HCT116 (cell line): Measurements from ENCODE around the gene CTXN1. TPM values are rescaled to one million over a fixed set of nuclear protein-coding genes. Genes with fewer than 3 reads are reported as not detected.
A peak's percentile ranks its signal among the peaks of the same experiment; 100 is the strongest.
"Not testable (repeated sequence)": the region's sequence is repeated elsewhere in the genome, so short reads cannot be mapped to it uniquely, and the experiment has no call there.

Source experiments
- ATAC-seq: fragments of 200-7000 bp; cut with Tn5 transposase; 2 replicates; pipeline ENCODE4 v1.9.1; 2020; ENCODE audit warnings: mild to moderate bottlenecking, moderate library complexity
- BruUV-seq: library from RNA; stranded (reverse); fragments of 400-500 nt; replicated peaks from 2 replicates; lab custom pipeline; 2021; lab: Mats Ljungman, UMichigan
- CTCF ChIA-PET: fragments of 300-600 bp; sonication (Branson Sonifier 250); formaldehyde crosslinking; loops from one replicate; lab custom pipeline; 2021; ENCODE audit warnings: antibody characterized with exemption; lab: Charles Lee
- POLR2A ChIA-PET: fragments of 300-600, 350-600 bp; sonication (Branson Sonifier 250); formaldehyde crosslinking; loops from one replicate; lab custom pipeline; 2021; ENCODE audit warnings: antibody characterized with exemption; lab: Charles Lee
- RAD21 ChIA-PET, 2 experiments: fragments of 300-600 bp; sonication (Branson Sonifier 250); formaldehyde crosslinking; loops; one replicate each; lab custom pipeline; 2023; ENCODE audit warnings: low total read pairs in 2 of 2; ENCODE audit not compliant: uncharacterized antibody in 2 of 2, unreplicated experiment in 2 of 2, low non-redundant PET in 1 of 2; lab: Charles Lee
- DNase-seq: peaks from one replicate; pipeline ENCODE4 v3.0.0-alpha.2; 2010; ENCODE audit warnings: low read depth, low spot score
- H2AFZ ChIP-seq: fragments of 200-600 bp; shearing (Covaris generic), sonication (generic); 2 replicates; pipeline ENCODE4 v1.6.1; 2017; ENCODE audit warnings: low read depth, mixed run types, mixed read lengths, antibody characterized with exemption, low read length; ENCODE audit not compliant: poor library complexity, severe bottlenecking
- H3K27ac ChIP-seq: 2 replicates; pipeline ENCODE4 v1.5.1; 2012; ENCODE audit warnings: low read depth, low read length
- H3K27me3 ChIP-seq: fragments of 200-600 bp; sonication (generic); 2 replicates; pipeline ENCODE4 v1.6.1; 2016; ENCODE audit warnings: mixed run types, low read length, mixed read lengths; ENCODE audit not compliant: insufficient read depth
- H3K36me3 ChIP-seq, 2 experiments: fragments of 200-500 bp in 1 of 2; fragments of 200-600 bp in 1 of 2; sonication (Bioruptor generic) in 1 of 2; sonication (generic) in 1 of 2; 2 replicates each; pipeline versions ENCODE4 v1.5.1 to v1.6.1; 2014 to 2016; ENCODE audit warnings: low read length in 2 of 2, inconsistent platforms in 1 of 2, mixed read lengths in 1 of 2, mixed run types in 1 of 2; ENCODE audit not compliant: insufficient read depth in 2 of 2, control insufficient read depth in 1 of 2
- H3K4me1 ChIP-seq, 2 experiments: fragments of 200-600 bp in 1 of 2; sonication (generic) in 1 of 2; 2 replicates each; pipeline versions ENCODE4 v1.5.1 to v1.6.1; 2012 to 2017; ENCODE audit warnings: low read length in 2 of 2, inconsistent platforms in 1 of 2, mild to moderate bottlenecking in 1 of 2, mixed read lengths in 1 of 2, mixed run types in 1 of 2, moderate library complexity in 1 of 2; ENCODE audit not compliant: insufficient read depth in 2 of 2, control insufficient read depth in 1 of 2
- H3K4me2 ChIP-seq: fragments of 200-600 bp; sonication (generic); 2 replicates; pipeline ENCODE4 v1.6.1; 2017; ENCODE audit warnings: mixed run types, low read length, mixed read lengths
- H3K4me3 ChIP-seq, 2 experiments: fragments of 200-600 bp in 1 of 2; sonication (generic) in 1 of 2; replicated peaks in 1 of 2; 2 replicates each; pipeline ENCODE4 v1.5.1; 2011 to 2016; ENCODE audit warnings: low read length in 2 of 2, control low read depth in 1 of 2, low read depth in 1 of 2, mild to moderate bottlenecking in 1 of 2, mixed read lengths in 1 of 2, mixed run types in 1 of 2
- H3K79me2 ChIP-seq: fragments of 200-600 bp; sonication (generic); 2 replicates; pipeline ENCODE4 v1.6.1; 2017; ENCODE audit warnings: mild to moderate bottlenecking, mixed run types, low read length, moderate library complexity, mixed read lengths; ENCODE audit not compliant: insufficient read depth
- H3K9ac ChIP-seq: fragments of 200-600 bp; sonication (generic); 2 replicates; pipeline ENCODE4 v1.6.1; 2016; ENCODE audit warnings: low read length, mixed read lengths
- H3K9me2 ChIP-seq: fragments of 200-600 bp; sonication (generic), shearing (Covaris generic); 2 replicates; pipeline ENCODE4 v1.6.1; 2017; ENCODE audit warnings: mixed run types, mild to moderate bottlenecking, moderate library complexity; ENCODE audit not compliant: insufficient read depth
- H3K9me3 ChIP-seq, 2 experiments: fragments of 200-500 bp in 1 of 2; fragments of 200-600 bp in 1 of 2; sonication (Bioruptor generic) in 1 of 2; sonication (generic) in 1 of 2; 2 replicates each; pipeline ENCODE4 v1.6.1; 2014 to 2017; ENCODE audit warnings: low read length in 2 of 2, mixed read lengths in 2 of 2, inconsistent platforms in 1 of 2, low read depth in 1 of 2, mild to moderate bottlenecking in 1 of 2, mixed run types in 1 of 2, moderate library complexity in 1 of 2; ENCODE audit not compliant: control insufficient read depth in 1 of 2, insufficient read depth in 1 of 2
- H4K20me1 ChIP-seq: fragments of 200-600 bp; sonication (generic), shearing (Covaris generic); 2 replicates; pipeline ENCODE4 v1.6.1; 2017; ENCODE audit warnings: mixed run types, mild to moderate bottlenecking, moderate library complexity; ENCODE audit not compliant: insufficient read depth
- ATF3 ChIP-seq: IDR thresholded peaks from 2 replicates; pipeline ENCODE4 v1.6.1; 2012
- CBX3 ChIP-seq: IDR thresholded peaks from 2 replicates; pipeline ENCODE4 v1.6.1; 2012; ENCODE audit warnings: low read depth
- CTCF ChIP-seq, 3 experiments: fragments of 200-600 bp in 1 of 3; sonication (generic) in 1 of 3; IDR thresholded peaks in 2 of 3; conservative IDR thresholded peaks in 1 of 3; 2 replicates each; pipeline ENCODE4 v1.5.1; 2012 to 2017; ENCODE audit warnings: low read depth in 2 of 3, low read length in 2 of 3, antibody characterized with exemption in 1 of 3, borderline replicate concordance in 1 of 3, control low read depth in 1 of 3, mild to moderate bottlenecking in 1 of 3, mixed read lengths in 1 of 3, mixed run types in 1 of 3, moderate library complexity in 1 of 3; ENCODE audit not compliant: insufficient read depth in 1 of 3
- EZH2 ChIP-seq: fragments of 200-600 bp; sonication (generic); IDR thresholded peaks from 2 replicates; pipeline ENCODE4 v1.6.1; 2017; ENCODE audit warnings: antibody characterized with exemption, mixed run types
- FOSL1 ChIP-seq: IDR thresholded peaks from 2 replicates; pipeline ENCODE4 v1.6.1; 2012; ENCODE audit warnings: low read depth
- POLR2A ChIP-seq: IDR thresholded peaks from 2 replicates; pipeline ENCODE4 v1.7.0; 2011; ENCODE audit warnings: borderline replicate concordance; ENCODE audit not compliant: insufficient read depth, insufficient read length; ENCODE audit errors: extremely low read depth
- RAD21 ChIP-seq: IDR thresholded peaks from 2 replicates; pipeline ENCODE4 v1.6.1; 2012; ENCODE audit warnings: low read depth, mild to moderate bottlenecking
- SIN3A ChIP-seq: IDR thresholded peaks from 2 replicates; pipeline ENCODE4 v1.6.1; 2012; ENCODE audit warnings: low read depth
- SRF ChIP-seq: IDR thresholded peaks from 2 replicates; pipeline ENCODE4 v1.6.1; 2012; ENCODE audit warnings: low read depth
- ZFX ChIP-seq: fragments of 450-650 bp; IDR thresholded peaks from 2 replicates; pipeline ENCODE4 v1.6.1; 2017
- intact Hi-C: fragments of 100-400 bp; cut with micrococcal nuclease; formaldehyde crosslinking; loops from 2 replicates; pipeline ENCODE4 v1.10.0; 2022
- total RNA-seq: library from RNA; stranded (reverse); gene quantifications from one replicate; pipeline ENCODE4 v1.2.1, GENCODE V29; 2021; ENCODE audit not compliant: unreplicated experiment
- TF ChIP-seq, protein P1 (sequence below): IDR thresholded peaks from 2 replicates; pipeline ENCODE4 v1.6.1; 2012; ENCODE audit warnings: low read depth

Gene CTXN1
- total RNA-seq, 1 experiment from 2014 or later = 56.0 TPM

DNA sequence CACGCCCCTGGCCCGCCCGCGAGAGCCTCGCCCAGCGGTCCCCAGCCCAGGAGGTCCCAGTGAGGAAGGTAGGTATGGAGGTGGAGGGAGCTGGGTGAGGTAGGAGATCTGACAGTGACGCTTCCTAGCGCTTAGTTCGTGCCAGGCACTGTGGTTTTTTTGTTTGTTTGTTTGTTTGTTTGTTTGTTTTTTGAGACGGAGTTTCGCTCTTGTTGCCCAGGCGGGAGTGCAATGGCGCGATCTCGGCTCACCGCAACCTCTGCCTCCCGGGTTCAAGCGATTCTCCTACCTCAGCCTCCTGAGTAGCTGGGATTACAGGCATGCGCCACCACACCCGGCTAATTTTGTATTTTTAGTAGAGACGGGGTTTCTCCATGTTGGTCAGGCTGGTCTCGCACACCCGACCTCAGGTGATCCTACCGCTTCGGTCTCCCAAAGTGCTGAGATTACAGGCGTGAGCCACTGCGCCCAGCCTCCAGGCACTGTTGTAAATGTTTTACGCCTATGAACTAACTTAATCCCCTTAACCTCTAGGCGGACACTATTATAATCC, 7.8 kb downstream of the CTXN1 start:
- Histone ChIP-seq H3K4me3 (peak overlapping the region; percentile 66 to 74), H3K27ac (peak overlapping the region; percentile 89), H3K36me3 (peaks cover 0 to 11% of the 10 kb centered on the region in 2 experiments; a peak in 3 of 4 replicates), H3K4me2 (peak overlapping the region; percentile 91), H3K9ac (peak overlapping the region; percentile 89), H3K4me1 (peaks cover 21 to 57% of the 10 kb centered on the region in 2 experiments; a peak in 3 of 4 replicates)
- H3K9me2 ChIP-seq, H3K27me3 ChIP-seq, H3K79me2 ChIP-seq, DNase-seq, ATAC-seq, H4K20me1 ChIP-seq, RAD21 ChIA-PET, intact Hi-C loops, H3K9me3 ChIP-seq, H2AFZ ChIP-seq: not testable (repeated sequence)
- TSS peak; percentile 34 for BruUV-seq
- ChIA-PET POLR2A (interaction anchor here (1.3 to 1.7 kb wide), 2 partner anchors 15 to 26 kb away, joined by 5 to 6 read pairs; partner anchors contain the start of genes MAP2K7 and TIMM44), CTCF (interaction anchor here (0.8 to 5.2 kb wide), 5 partner anchors 11 to 49 kb away, joined by 3 to 30 read pairs (median 4); partner anchors contain the start of genes MAP2K7 and TIMM44)

DNA sequence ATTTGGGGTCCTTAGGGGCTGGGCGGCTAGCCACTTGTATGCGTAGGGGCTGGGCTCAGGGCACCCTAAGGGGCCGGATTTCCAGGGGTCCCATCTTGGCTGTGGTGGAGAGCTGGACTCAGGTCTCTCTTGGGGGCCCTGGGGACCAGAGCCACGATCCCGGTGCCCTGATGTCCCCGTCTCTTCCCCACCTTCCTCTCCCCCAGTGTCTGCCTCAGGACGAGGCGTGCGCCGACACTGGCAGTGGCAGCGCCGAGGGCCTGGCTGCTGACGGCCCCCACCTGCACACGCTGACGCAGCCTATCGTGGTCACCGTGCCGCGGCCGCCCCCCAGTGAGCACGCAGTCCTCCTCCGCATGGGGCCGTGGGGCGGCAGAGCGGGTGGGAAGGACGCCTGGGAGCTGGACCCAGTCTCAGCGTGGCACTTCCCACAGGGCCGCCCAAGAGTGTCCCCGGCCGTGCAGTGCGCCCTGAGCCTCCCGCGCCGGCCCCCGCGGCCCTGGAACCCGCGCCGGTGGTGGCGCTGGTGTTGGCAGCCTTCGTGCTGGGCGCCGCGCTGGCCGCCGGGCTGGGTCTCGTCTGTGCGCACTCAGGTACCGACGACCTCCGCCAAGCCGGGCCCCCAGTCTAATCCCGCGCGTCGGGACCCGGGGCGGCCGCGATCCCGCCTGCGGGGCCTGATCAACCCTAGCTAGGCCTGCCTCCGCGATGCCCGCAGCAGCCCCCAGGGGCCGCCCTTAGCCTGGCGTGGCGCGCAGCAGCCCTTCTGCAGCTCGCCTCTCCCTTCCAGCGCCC, 8.5 kb downstream of the CTXN1 start:
- intact Hi-C loops = no loop called here
- H3K4me3 ChIP-seq = peak overlapping the region; percentile 66 to 74
- H3K27me3 ChIP-seq = no peaks in the 10 kb centered on the region
- peak overlapping the region; percentile 89 for H3K27ac ChIP-seq
- no peaks in the 10 kb centered on the region for H3K9me3 ChIP-seq
- H3K79me2 ChIP-seq = peaks cover 10% of the 10 kb centered on the region; the same call in 1 of the 2 replicates
- BruUV-seq = no TSS peak
- POLR2A ChIA-PET = interaction anchor here (1.3 to 1.7 kb wide), 2 partner anchors 14 to 26 kb away, joined by 5 to 6 read pairs; partner anchors contain the start of genes MAP2K7 and TIMM44
- CTCF ChIA-PET = interaction anchor here (0.8 to 5.2 kb wide), 6 partner anchors 12 to 85 kb away, joined by 3 to 30 read pairs (median 4); partner anchors contain the start of genes MAP2K7 and TIMM44
- H3K36me3 ChIP-seq = peaks cover 0 to 7% of the 10 kb centered on the region in 2 experiments; a peak in 3 of 4 replicates
- no peaks in the 10 kb centered on the region for H3K9me2 ChIP-seq
- RAD21 ChIA-PET = no interaction called here
- no peaks in the 10 kb centered on the region for H4K20me1 ChIP-seq
- ATAC-seq (peak; percentile 51), DNase-seq (no peak)
- peaks cover 21 to 57% of the 10 kb centered on the region in 2 experiments; a peak in 3 of 4 replicates for H3K4me1 ChIP-seq
- H3K4me2 ChIP-seq = peak overlapping the region; percentile 91
- peak overlapping the region; percentile 14 for H2AFZ ChIP-seq
- peak overlapping the region; percentile 89 for H3K9ac ChIP-seq
- TF ChIP-seq CTCF (IDR thresholded peaks at IDR 0.05 in 2 of 3, conservative IDR thresholded peaks at IDR 0.05 in 1 of 3; ENCODE audit: borderline replicate concordance in 1 of 3, insufficient read depth in 1 of 3, low read depth in 2 of 3, low read length in 2 of 3) = peak in 2 of 3 experiments; percentile 69 to 79; a peak in 4 of 6 replicates
- TF ChIP-seq SRF = no peak
- TF ChIP-seq RAD21 = peak; percentile 68
- no peak for TF ChIP-seq EZH2
- peak; percentile 57 for TF ChIP-seq POLR2A
- peak; percentile 94 for TF ChIP-seq ZFX
- no peak for TF ChIP-seq FOSL1
- TF ChIP-seq SIN3A = peak; percentile 72; the same call in 1 of the 2 replicates
- TF ChIP-seq CBX3 = 0 out of 2 replicates have a peak, but pooled peaks have one; percentile 10
- TF ChIP-seq, protein P1, sequence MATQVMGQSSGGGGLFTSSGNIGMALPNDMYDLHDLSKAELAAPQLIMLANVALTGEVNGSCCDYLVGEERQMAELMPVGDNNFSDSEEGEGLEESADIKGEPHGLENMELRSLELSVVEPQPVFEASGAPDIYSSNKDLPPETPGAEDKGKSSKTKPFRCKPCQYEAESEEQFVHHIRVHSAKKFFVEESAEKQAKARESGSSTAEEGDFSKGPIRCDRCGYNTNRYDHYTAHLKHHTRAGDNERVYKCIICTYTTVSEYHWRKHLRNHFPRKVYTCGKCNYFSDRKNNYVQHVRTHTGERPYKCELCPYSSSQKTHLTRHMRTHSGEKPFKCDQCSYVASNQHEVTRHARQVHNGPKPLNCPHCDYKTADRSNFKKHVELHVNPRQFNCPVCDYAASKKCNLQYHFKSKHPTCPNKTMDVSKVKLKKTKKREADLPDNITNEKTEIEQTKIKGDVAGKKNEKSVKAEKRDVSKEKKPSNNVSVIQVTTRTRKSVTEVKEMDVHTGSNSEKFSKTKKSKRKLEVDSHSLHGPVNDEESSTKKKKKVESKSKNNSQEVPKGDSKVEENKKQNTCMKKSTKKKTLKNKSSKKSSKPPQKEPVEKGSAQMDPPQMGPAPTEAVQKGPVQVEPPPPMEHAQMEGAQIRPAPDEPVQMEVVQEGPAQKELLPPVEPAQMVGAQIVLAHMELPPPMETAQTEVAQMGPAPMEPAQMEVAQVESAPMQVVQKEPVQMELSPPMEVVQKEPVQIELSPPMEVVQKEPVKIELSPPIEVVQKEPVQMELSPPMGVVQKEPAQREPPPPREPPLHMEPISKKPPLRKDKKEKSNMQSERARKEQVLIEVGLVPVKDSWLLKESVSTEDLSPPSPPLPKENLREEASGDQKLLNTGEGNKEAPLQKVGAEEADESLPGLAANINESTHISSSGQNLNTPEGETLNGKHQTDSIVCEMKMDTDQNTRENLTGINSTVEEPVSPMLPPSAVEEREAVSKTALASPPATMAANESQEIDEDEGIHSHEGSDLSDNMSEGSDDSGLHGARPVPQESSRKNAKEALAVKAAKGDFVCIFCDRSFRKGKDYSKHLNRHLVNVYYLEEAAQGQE = no peak
- no peak for TF ChIP-seq ATF3
